HS-27A (cell line): ENCODE results near the gene PACS1.

Experiments
- DNase-seq: peaks from one replicate; pipeline ENCODE4 v3.0.0-alpha.2; 2012; ENCODE audit warnings: low read depth, missing footprints

The PACS1 gene

DNA sequence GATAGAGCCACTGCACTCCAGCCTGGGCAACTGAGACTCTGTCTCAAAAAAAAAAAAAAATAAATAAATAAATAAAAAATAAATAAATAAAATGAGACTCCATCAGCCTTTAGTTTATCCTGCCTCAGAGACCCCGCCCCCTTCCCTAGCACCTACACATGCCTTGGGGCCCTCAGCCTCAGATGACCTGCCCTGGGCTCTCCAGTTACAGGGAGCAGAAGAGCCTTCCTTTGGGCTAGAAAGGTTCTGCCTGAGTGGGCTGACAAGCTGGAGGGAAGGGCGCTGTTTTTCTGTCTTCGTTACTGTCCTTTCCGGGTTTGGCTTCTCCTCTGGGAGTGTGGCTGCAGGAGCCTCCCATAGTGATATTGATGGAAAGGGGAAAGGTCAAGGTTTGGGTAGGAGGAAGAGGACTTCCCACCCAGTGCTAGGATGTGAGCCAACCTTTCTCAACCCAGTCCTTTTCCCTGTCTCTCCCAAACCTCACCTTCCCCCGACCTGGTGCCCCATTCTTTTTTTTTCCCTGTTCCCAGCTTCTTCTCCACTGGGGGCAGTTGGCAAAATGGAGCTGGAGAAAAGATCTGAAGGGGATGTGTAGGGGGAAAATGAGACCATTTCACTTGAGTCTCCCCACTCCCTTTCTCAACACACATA is 19.4 kb upstream of the PACS1 start:
- no peak for DNase-seq

DNA sequence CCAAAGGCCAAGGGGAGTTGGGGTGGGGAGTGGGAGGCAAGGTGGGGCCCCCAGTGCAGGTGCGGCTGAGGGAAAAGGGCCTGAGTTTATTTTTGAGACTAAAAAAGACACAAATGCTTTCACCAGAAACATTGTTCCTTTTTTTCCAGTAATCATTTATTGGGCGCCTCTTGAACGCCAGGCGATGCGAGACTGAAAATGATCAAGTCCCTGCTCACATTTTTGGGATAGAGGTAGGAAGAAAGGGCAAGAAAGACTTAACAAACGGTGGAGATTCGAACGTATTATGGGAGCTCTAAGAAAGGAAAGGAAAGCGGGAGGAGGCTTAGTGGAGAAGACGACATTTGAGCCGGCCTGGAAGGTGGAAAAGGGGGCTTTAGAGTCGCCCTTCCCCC is 18.7 kb upstream of the PACS1 start:
- DNase-seq, result no peak

DNA sequence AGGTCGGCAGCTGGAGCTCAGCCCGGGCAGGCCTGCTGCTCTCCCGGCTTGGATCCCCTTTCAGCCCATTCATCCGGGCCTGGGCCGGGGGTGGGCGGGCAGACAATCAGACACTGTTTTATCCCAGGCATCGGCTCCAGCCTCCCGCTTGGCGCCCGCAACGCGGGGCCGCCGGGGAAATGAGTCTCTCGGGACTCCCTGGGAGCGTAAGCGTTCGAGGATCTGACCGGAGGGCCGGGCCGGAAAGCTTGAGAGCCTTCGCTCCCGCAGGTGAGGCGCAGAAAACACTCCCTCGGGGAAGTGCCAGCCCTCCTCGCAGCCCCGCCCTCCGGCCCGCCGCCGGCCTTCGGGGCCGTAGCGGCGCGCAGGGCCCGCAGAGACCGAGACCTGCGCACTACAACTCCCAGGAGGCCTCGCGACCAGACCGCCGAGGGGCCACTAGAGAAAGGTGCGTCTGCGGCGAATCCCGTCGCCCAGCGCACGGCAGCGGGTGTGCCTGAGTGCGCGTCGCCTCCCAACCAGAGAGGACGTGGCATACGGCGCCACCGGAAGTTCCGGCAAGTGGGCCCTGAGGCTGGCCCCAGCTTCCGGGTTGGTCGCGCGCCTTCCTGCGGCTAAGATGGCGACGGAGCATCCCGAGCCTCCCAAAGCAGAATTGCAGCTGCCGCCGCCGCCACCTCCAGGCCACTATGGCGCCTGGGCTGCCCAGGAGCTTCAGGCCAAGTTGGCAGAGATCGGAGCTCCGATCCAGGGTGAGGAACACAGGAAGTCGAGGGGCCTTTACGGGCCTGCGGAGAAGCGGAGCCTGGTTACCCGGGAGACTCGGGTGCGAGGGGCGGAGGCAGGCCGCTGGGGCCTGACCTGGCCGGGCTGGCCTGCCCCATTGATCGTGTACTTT is 18.1 kb upstream of the PACS1 start, which contains the start of gene SF3B2:
Gene SF3B2 (plus strand): TSS at position 599 of the 898 bp plus-strand sequence. CDS start 21 bp downstream, at position 620.
- peak; percentile 93 for DNase-seq

DNA sequence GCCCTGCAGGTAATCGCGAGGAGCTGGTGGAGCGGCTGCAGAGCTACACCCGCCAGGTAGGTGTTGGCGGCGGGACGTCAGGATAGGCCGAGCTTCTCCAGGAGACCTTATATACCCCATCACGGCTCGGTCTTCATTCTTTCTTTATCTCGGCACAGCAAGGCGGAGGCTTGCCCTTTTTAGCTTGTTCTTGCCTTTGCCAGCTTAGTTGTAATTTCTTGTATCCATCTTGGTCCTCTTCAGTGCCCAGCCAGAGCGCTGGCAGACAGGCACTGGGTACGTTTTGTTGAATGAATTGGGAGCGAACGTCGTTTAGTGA is 17.4 kb upstream of the PACS1 start:
- no peak for DNase-seq

DNA sequence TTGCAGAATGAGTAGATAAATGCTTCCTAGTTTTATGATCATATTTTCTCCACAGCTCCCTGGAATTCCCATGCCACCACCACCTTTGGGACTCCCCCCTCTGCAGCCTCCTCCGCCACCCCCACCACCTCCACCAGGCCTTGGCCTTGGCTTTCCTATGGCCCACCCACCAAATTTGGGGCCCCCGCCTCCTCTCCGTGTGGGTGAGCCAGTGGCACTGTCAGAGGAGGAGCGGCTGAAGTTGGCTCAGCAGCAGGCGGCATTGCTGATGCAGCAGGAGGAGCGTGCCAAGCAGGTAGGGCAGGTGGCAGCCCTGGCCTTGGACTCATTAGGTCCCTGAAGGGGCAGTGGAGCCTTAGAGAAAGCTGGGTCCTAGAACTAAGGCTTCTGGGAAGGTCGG is 15.1 kb upstream of the PACS1 start:
- no peak for DNase-seq

DNA sequence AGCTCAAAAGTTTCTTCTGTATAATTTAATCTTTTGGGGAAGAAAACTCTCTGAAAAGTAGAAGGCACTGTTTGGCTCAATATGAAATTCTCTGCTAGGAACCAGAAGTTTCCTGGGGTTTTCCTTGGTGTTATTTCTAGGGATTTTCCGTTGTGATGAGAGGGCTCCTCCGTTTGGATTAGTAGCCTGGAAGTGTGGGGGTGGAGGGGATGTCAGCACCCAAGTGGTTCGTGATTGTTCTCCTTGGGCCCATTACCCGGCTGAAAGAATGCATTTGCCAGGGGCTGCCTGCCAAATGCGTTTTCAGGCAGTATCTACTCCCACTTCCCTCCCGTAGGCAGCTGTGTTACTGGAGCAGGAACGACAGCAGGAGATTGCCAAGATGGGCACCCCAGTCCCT is 13.6 kb upstream of the PACS1 start:
- DNase-seq, result no peak

DNA sequence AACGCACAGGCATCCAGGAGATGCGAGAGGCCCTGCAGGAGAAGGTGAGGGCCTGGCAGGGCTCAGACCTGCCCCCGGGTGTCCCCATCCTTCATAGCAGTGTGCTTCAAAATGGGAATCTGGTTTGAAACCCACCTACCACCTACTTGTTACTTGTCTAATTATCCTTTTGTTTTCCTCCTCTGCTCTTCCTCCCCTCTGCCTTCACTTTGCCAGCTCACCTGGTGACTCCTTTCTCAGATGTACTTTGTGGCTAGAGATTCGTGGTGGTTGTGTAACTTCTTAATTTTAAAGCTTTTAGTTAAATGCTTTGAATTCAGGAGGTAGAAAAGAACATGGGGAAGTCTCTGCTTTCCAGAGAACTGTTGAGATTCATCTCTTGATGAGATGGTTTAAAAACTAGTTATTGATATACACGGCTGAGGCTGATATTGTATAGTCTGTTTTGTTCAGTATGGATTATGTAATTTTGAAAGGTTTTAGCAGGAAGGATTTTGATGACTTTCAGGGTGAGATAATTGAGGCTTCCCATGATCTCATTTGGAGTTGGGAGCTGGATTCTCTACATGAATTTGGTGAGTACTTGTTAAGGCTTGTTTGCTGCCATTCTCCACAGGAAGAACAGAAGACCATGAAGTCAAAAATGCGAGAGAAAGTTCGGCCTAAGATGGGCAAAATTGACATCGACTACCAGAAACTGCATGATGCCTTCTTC is 9.9 kb upstream of the PACS1 start:
- DNase-seq, result no peak

DNA sequence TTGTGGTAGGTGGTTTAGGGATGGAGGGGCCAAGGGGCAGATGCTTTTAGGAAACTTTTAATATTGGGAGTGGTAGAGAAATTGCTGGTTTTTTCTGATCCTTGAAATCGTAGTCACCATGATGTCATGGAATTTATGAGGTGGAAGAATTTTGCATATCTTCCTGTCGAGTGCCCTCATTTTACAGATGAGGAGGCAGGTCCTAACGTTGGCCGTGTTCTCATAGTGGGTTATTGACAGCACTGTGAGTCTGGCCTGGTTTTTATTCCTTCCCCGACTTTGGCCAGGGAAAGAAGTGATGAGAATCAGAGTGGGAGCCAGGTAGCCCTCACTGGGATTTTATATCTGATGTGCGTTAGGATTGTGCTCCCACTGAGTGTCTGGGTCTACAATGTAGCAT is 8.8 kb upstream of the PACS1 start:
- no peak for DNase-seq

DNA sequence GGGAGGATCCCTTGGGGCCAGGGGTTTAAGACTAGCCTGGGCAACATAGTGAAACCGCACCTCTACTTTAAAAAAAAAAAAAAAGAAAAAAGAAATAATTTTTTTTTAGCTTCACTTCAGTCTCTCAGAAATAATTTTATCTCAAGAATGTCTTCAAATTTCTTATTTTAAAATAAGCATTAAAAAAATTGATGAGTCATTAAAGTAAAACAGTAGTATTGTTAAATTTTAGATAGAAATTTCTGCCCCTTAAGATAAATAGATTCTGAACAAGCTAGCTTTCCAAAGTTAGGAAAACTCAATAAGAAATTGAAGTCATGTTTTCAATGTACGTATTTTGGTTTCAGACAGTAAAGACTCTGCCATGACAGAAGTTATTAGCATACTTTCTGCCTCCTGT is 7.7 kb upstream of the PACS1 start:
- DNase-seq, result no peak

DNA sequence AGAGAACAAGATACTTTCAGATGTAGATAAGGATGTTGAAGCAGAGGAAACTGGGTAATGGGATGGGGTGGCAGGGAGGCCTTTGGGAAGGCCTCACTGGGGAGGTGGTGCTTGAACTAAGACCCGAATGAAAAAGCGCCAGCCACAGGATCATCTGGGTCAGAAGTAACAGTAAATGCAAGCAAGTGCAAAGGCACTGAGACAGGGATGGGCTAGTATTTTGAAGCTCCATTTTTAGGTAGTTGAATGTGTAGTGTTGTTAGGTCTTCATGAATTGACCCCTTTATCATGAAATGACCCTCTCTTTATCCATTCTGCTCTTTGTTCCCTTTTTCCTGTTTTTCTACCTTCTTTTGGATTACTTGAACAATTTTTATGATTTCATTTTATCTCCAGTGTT is 6.2 kb upstream of the PACS1 start:
- DNase-seq, result no peak

DNA sequence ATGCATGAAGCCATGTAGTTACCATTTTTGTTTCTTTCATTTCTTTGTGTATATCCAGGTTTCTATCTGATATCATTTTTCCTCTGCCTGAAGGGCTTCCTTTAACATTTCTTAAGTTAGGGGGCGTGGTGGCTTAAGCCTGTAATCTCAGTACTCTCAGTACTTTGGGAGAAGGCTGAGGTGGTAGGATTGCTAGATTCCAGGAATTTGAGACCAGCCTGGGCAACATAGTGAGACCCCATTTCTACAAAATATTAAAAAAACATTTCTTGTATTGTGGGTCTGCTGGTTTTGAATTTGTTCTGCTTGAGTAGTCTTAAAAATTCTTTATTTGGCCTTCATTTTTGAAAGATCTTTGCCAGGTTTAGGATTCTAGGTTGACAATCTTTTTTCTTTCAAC is 5.5 kb upstream of the PACS1 start:
- no peak for DNase-seq

DNA sequence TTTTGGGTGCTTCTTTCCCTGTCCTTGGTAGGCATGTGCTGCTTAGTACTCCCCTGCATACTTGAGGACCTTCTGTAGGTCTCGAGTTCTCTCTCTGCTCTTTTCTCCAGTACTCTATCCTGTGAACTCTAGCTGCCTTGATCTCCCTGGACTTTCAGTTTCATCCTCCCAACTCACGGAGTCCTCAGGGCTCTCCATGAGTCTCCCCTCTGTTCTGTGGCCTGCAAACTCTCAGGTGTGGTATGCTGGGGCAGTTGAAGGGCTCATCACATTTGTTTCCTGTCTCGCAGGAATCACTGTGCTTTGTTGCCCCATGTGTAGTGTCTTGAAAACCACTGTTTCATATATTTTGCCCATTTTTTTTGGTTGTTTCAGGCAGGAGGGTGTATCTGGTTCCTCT is 3.3 kb upstream of the PACS1 start:
- DNase-seq, result no peak

DNA sequence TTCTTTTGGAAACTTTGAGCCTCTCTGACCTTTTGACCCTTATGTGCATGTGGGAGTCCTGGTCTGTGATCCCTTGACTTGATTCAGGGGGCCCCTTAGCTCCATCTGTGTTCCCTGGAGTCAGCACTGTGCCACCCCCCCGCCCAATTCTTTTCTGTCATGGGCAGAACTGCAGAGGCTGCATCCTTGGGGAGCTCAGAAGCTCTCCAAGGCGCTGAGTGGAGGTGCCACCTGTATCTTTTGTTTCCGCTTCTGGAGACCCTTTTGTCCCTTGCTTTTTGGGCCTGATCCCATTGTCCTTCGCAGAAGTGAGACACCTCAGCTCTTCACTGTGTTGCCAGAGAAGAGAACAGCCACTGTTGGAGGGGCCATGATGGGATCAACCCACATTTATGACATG is 2.4 kb upstream of the PACS1 start:
- no peak for DNase-seq

DNA sequence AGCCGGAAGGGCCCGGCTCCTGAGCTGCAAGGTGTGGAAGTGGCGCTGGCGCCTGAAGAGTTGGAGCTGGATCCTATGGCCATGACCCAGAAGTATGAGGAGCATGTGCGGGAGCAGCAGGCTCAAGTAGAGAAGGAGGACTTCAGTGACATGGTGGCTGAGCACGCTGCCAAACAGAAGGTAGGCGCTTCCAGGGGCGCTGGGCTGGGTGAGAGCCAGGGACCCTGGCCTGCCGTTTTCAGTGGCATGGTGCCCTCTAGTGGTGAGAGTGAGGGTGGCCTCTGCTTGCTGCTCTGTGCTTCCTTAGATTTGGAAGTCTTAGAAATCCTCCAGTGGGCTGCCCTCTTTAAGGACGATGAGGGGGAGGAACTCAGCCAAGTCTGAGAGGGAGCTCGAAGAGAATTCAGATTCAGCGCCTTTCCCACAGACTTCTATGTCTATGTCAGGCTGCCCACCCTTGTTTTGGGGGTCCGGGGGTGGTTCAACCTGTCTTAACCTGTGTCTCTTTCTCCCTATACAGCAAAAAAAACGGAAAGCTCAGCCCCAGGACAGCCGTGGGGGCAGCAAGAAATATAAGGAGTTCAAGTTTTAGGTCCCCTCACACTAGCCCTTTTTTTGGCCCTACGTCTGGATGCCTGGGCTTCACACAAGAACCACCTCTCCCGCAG is 1.8 kb upstream of the PACS1 start:
- DNase-seq, result no peak

DNA sequence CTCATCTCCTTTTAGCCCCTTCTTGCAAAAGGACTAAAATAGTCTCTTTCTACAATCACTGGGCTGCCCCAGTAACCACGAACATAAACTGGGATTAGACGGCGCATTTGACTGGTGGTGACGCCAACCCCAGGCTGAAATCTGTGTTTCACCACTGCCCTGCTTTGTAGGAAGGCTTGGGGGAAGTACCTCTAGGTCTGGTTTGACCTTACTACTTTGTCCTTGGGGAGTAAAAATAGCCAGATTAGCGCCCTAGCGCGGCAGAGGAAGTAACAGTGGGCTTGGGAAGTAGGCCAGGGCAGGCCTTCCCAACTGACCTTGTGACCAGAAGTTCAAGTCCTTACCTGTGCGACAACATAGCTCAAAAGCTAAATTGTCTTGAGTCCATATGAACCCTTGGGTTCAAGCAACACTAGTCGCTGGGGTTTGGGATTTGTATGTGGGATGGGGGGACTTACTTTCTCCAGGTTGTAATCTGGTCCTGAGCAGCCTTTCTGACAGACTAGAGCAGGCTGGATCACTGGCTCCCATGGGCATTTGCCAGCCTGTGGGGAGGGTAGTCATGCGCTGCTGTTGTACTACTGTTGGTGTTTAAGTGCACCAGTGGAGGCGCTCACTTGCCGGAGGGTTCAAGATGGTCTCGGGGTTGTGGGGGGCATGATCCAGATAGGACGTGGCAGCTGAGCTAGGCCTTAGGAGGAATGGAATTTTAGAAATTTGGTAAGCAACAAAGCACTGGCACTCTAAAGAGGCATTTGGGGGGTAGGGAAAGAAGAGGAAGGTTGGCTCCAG is 953 bp upstream of the PACS1 start:
- no peak for DNase-seq

DNA sequence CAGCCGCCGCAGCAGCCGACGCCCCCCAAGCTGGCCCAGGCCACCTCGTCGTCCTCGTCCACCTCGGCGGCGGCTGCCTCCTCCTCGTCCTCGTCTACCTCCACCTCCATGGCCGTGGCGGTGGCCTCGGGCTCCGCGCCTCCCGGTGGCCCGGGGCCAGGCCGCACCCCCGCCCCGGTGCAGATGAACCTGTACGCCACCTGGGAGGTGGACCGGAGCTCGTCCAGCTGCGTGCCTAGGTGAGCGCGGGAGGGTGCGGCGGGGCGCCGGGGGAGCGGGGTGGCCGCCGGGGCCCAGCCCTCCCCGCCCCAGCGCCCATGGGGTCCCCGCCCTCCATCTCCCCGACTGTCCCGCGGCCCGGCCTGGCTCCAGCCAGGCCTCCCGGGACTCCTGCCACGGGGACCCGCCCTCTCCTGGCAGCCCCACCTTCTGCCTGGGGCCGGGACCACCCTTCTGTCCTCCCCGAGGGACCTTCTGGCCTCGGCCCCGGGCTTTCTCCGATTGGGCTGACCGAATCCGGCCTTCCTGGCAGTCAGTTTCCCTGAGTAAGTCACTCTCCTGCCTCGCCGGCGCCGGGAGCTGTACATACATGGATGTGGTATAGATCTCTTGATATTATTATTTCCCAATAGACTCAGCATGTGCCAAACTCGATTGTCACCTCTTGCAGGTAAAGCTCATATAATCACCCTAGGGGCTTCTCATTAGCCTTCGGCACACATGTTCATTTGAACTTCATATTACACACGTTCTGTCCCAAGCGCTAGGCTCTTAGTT is 720 bp downstream of the PACS1 start:
- DNase-seq, result no peak

DNA sequence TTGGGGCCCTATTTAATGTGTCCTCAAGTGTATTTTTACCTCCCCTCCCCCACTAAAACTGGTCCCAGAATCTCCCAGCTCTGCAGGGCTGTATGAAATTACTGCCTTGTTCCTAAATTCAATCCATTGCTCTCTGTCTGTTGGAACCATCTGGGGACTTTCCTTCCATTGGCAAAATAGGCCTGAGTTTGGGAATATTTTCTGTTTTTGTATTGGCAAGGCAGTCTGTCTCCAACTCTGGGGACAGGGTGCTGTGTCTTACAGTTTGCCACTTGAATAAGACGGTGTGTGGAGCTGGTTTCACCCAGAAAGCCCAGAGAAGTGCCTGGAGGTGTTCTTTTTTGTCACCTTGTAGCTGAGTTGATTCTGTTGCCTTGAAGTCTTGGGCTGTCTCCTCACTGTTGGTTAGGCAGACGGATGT is 1.3 kb downstream of the PACS1 start:
- DNase-seq, result no peak

DNA sequence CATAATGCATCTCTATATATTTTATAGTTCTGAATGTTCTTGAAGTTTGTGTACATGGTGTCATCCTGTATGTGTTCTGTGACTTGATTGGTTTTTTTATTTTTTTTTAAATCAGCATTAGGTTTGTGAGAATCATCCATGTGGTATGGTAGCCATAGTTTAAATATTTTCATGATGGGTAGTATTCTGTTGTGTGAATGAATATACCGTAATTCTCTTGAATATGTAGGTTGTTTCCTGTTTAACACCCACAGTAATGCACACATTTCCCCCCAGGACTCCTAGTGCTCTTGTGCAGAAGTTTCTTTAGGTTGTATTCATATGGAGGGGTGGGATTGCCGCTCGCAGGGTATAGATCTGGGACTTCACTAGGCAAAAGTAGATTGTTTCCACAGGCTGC is 2.0 kb downstream of the PACS1 start:
- no peak for DNase-seq

DNA sequence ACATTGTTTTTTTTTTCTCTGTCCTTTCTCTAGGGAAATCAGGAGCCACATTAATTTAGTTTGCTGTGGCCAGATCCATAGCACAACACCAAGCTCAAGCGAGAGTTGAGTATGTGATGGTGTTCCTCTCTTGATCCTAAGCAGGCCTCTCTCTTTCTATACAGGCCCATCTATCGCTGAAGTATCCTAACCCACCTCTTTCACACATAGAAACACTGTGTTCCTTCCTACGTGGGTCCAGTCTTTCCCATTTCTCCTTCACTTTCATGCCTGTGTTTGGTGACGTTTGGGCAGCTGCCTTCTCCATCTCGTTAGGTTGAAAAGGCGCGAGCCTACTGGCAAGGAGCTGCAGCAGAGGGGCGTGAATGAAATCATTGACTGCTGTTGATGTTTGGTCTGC is 2.4 kb downstream of the PACS1 start:
- DNase-seq, result no peak

DNA sequence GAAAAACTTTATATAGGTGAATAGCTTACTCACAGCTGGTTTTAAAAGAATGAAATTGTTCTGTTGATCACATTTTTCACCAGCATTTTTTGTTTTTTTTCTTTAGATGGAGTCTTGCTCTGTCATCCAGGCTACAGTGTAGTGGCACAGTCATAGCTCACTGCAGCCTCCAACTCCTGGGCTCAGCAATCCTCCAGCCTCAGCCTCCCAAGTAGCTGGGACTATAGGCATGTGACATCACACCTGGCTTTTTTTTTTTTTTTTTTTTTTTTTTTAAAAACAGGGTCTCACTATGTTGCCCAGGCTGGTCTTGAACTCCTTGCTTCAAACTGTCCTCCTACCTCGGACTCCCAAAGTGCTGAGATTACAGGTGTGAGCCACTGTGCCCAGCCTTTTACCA is 3.6 kb downstream of the PACS1 start:
- DNase-seq, result no peak

DNA sequence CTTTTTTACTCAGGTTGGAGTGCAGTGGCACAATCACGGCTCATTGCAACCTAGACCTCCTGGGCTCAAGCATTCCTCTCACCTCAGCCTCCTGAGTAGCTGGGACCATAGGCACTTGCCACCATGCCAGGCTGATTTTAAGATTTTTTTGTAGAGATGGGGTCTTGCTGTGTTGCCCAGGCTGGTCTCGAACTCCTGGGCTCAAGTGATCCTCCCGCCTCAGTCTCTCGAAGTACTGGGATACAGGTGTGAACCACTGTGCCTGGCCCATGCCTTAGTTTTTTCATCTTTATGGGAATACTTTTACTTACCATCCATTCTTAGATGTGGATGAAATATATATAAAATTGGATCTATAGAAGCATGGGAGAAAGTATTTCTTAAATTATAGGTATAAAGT is 5.2 kb downstream of the PACS1 start:
- no peak for DNase-seq
